Omental fat pad (tissue), 4 donors: ENCODE data around the gene CEBPA. TPM values are rescaled to one million over a fixed set of nuclear protein-coding genes. Genes with fewer than 3 reads are reported as not detected.

Experiments used
- ATAC-seq: fragments of 150-250 bp; one replicate; pipeline ENCODE4 v1.9.1; 2016; ENCODE audit warnings: mild to moderate bottlenecking, moderate library complexity; ENCODE audit not compliant: low FRiP score
- DNase-seq: peaks from one replicate; pipeline ENCODE4 v3.0.0-alpha.2; 2019; ENCODE audit warnings: low spot score
- CTCF ChIP-seq, 3 donors: fragments of 450-650 bp; IDR thresholded peaks; one replicate each; pipeline ENCODE4 v1.5.1; 2016 to 2017; ENCODE audit warnings: antibody characterized with exemption in 3 of 3, mild to moderate bottlenecking in 3 of 3, moderate library complexity in 2 of 3
- total RNA-seq, 4 donors: library from RNA; depleted of rRNA; stranded (reverse); fragments of >200 nt; gene quantifications; one replicate each; pipeline ENCODE4 v1.1.0, GENCODE V29; 2016

The CEBPA gene
- total RNA-seq, 4 donors from 2014 or later, result 100 to 567 (median 166) TPM

- ATAC-seq, result no peak
- no peak for TF ChIP-seq CTCF (IDR thresholded peaks at IDR 0.05)
Measured at GRCh38 chr19:33261511-33262189, 40.7 kb downstream of the CEBPA start.

GRCh38 chr19:33260628-33261418 is 41.5 kb downstream of the CEBPA start:
- no peak for ATAC-seq
- no peak for DNase-seq
- no peak for TF ChIP-seq CTCF (IDR thresholded peaks at IDR 0.05)

More at GRCh38 chr19:33261511-33262189, 40.7 kb downstream of the CEBPA start:
- no peak for DNase-seq

GRCh38 chr19:33259539-33259938 is 42.8 kb downstream of the CEBPA start:
- ATAC-seq (no peak), DNase-seq (no peak)
- no peak for TF ChIP-seq CTCF (IDR thresholded peaks at IDR 0.05)

- DNase-seq (no peak), ATAC-seq (no peak)
- no peak for TF ChIP-seq CTCF (IDR thresholded peaks at IDR 0.05)
Measured at GRCh38 chr19:33257828-33258227, 44.5 kb downstream of the CEBPA start.

- DNase-seq, result no peak
- no peak for ATAC-seq
- TF ChIP-seq CTCF (IDR thresholded peaks at IDR 0.05), result no peak
Measured at GRCh38 chr19:33256261-33256660, 46.1 kb downstream of the CEBPA start.

DNA sequence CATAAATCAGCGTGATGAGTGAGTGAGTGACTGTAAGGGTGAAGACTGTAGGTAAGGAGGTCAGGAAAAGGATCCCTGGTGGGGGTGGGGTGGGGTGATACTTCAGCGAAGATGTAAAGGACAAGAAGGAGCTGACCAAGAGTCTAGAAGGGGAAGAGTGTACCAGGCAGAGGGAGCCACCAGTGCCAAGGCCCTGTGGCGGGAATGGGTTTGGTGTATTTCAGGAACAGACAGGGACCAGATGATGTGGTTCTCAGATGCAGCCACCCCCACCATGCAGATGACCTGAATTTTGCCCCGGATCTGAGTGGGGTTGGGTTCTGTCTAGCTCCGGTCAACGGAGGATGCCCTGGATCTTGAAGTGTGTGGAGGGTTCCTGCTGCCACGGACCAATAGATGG is 46.6 kb downstream of the CEBPA start:
- DNase-seq, result no peak
- no peak for ATAC-seq
- no peak for TF ChIP-seq CTCF (IDR thresholded peaks at IDR 0.05)
